ENCODE measurements around the gene ATPAF2. TPM values are rescaled to one million over a fixed set of nuclear protein-coding genes. Genes with fewer than 3 reads are reported as not detected.

The ATPAF2 gene
- total and polyA plus RNA-seq, 10 of the 15 experiments (the other 5 are each of a cell fraction or from before 2014, with no cell fraction given) = 6.5 to 33.0 (median 26.5) TPM

DNA sequence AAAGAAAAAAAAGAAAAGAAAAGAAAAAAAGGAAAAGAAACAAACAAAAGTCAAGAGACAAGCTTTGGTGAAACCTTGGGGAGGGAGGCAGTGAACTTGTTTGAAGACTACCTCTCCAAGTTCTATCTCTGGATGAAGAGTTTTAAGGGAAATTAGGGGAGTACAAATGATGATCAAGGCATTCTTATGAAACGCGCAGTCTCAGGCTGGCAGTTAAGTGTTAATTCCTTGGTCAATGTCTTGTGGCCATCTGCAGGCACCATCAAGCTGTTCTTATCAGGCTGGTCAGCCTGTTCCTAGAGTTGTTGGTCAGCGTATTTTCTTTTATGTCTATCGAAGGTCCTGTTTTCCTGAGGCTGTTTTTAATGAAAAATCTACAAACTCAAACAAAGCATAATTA lies 40.6 kb upstream of the ATPAF2 start (continued):
- TF ChIP-seq, protein P1, sequence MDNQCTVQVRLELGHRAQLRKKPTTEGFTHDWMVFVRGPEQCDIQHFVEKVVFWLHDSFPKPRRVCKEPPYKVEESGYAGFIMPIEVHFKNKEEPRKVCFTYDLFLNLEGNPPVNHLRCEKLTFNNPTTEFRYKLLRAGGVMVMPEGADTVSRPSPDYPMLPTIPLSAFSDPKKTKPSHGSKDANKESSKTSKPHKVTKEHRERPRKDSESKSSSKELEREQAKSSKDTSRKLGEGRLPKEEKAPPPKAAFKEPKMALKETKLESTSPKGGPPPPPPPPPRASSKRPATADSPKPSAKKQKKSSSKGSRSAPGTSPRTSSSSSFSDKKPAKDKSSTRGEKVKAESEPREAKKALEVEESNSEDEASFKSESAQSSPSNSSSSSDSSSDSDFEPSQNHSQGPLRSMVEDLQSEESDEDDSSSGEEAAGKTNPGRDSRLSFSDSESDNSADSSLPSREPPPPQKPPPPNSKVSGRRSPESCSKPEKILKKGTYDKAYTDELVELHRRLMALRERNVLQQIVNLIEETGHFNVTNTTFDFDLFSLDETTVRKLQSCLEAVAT (IDR thresholded peaks at IDR 0.05) = no peak
- no peak for TF ChIP-seq CBX5 (IDR thresholded peaks at IDR 0.05; ENCODE audit: low read depth)
- no peak for TF ChIP-seq NR2F1 (conservative IDR thresholded peaks at IDR 0.05)

DNA sequence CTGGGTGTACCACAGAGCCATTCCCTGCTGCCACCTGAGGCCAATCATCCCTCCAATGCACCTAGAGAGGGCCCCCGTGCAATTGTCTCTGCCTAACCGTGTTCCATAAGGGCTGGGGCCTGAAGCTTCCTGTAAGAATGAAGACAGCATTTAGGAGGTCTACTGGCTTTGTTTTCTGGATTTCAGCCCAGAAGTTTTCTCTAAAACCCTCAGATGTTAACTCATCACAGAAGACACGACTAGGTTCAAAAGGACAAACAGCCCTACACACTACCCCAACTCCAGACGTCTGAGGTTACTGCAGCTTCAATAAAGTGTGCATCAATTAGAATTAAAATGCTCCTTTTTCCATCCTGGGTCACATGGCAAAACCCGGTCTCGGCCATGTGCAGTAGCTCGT lies 38.0 kb upstream of the ATPAF2 start:
- DNase-seq (ENCODE audit: low read depth, low spot score) (no peak), FAIRE-seq (no peak), ATAC-seq (no peak)
- Histone ChIP-seq H3K9ac (ENCODE audit: control insufficient read depth, insufficient read depth, low read length) (no peak overlapping the region), H3K27me3 (replicated peaks in 1 of 2; ENCODE audit: control insufficient read depth in 2 of 2, insufficient read depth in 2 of 2, low read length in 1 of 2) (no peaks in the 10 kb centered on the region), H3K4me2 (ENCODE audit: control insufficient read depth, insufficient read depth) (no peak overlapping the region), H3K36me3 (ENCODE audit: control insufficient read depth in 2 of 2, insufficient read depth in 2 of 2, low read length in 1 of 2) (no peaks in the 10 kb centered on the region), H3K79me2 (ENCODE audit: control insufficient read depth, insufficient read depth, low read length) (no peaks in the 10 kb centered on the region), H4K20me1 (ENCODE audit: control insufficient read depth, insufficient read depth) (no peaks in the 10 kb centered on the region), H3K9me3 (replicated peaks; ENCODE audit: control insufficient read depth, insufficient read depth, low read length) (no peaks in the 10 kb centered on the region), H2AFZ (ENCODE audit: control insufficient read depth, low read depth, low read length) (no peak overlapping the region), H3K4me3 (no peak overlapping the region), H3K4me1 (ENCODE audit: control insufficient read depth, insufficient read depth, low read length) (no peaks in the 10 kb centered on the region), H3K27ac (ENCODE audit: control insufficient read depth, insufficient read depth) (no peak overlapping the region)
- intact Hi-C loops (cut with micrococcal nuclease; ENCODE audit: unreplicated experiment) (no loop called here), in situ Hi-C loops (cut with MboI) (no loop called here)
- 37% methylated on average over 7 of the region's 7 CpGs for WGBS (ENCODE audit: insufficient coverage, insufficient replicate concordance, low lambda C conversion rate, missing lambda C conversion rate)
- ChIA-PET SMC1A (ENCODE audit: uncharacterized antibody, unreplicated experiment) (no interaction called here), POLR2A (no interaction called here), RAD21 (ENCODE audit: unreplicated experiment) (no interaction called here), CTCF (no interaction called here)
- no TSS peak for BruUV-seq (replicated peaks)
- TF ChIP-seq, protein P2, sequence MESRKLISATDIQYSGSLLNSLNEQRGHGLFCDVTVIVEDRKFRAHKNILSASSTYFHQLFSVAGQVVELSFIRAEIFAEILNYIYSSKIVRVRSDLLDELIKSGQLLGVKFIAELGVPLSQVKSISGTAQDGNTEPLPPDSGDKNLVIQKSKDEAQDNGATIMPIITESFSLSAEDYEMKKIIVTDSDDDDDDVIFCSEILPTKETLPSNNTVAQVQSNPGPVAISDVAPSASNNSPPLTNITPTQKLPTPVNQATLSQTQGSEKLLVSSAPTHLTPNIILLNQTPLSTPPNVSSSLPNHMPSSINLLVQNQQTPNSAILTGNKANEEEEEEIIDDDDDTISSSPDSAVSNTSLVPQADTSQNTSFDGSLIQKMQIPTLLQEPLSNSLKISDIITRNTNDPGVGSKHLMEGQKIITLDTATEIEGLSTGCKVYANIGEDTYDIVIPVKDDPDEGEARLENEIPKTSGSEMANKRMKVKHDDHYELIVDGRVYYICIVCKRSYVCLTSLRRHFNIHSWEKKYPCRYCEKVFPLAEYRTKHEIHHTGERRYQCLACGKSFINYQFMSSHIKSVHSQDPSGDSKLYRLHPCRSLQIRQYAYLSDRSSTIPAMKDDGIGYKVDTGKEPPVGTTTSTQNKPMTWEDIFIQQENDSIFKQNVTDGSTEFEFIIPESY (IDR thresholded peaks at IDR 0.05) = no peak
- TF ChIP-seq FOXM1 (IDR thresholded peaks at IDR 0.05; ENCODE audit: low read depth, low read length) = no peak
- TF ChIP-seq NR2C1 (IDR thresholded peaks at IDR 0.05) = no peak
- TF ChIP-seq, protein P3, sequence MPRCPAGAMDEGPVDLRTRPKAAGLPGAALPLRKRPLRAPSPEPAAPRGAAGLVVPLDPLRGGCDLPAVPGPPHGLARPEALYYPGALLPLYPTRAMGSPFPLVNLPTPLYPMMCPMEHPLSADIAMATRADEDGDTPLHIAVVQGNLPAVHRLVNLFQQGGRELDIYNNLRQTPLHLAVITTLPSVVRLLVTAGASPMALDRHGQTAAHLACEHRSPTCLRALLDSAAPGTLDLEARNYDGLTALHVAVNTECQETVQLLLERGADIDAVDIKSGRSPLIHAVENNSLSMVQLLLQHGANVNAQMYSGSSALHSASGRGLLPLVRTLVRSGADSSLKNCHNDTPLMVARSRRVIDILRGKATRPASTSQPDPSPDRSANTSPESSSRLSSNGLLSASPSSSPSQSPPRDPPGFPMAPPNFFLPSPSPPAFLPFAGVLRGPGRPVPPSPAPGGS (IDR thresholded peaks at IDR 0.05; ENCODE audit: borderline replicate concordance, insufficient read depth, low read depth, low read length, poor library complexity, severe bottlenecking) = no peak
- no peak for TF ChIP-seq ZNF207 (IDR thresholded peaks at IDR 0.05; ENCODE audit: borderline replicate concordance)
